CMK (cell line): Measurements from ENCODE around the gene ERCC8.
"Not testable (repeated sequence)": the region's sequence is repeated elsewhere in the genome, so short reads cannot be mapped to it uniquely, and the experiment has no call there.

Experiments used
- DNase-seq: peaks from one replicate; pipeline ENCODE4 v3.0.0-alpha.2; 2010; ENCODE audit warnings: low read depth

The ERCC8 gene

DNA sequence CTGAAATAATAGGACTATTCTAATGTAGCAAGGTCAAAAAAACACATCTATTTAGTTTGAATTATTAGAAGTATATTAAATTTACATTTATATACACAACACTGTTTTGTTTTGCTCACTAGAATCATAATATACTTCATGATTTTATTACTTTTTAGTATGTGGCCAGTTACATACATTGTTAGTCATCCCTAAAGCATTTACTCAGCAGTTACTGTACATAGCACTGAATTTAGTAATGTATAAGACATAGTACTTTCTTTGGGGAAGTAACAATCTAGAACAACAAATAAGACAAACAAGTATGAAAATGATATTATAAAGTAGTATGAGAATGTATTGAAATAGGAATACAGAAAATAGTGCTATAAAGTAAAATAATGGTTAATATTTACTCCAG lies 28.2 kb downstream of the ERCC8 start:
- no peak for DNase-seq

DNA sequence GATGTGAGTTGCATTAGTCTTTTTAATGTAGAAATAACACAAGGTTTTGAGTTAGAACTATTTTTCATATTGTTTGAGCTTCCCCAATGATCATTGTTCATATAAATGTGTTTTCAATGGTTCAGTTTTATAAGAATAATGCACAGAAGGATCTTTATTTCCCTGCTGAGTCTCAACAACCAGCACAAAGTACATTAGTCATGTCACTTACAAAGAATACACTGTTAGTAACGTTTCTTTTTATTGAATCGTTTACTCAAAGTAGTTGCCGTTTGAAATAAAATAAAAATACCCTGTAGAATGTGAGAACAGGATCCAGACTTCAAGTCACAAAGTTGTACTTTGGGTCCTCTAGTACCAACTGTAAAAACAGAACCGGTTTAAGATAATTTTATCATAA lies 41.5 kb downstream of the ERCC8 start:
- no peak for DNase-seq

GRCh38 chr5:60896991-60897390 lies 47.9 kb downstream of the ERCC8 start:
- no peak for DNase-seq

GRCh38 chr5:60893521-60893920 lies 51.3 kb downstream of the ERCC8 start:
- no peak for DNase-seq

- no peak for DNase-seq
These were observed 53.2 kb downstream of the ERCC8 start for GRCh38 chr5:60891667-60892066.

GRCh38 chr5:60888359-60889061 lies 56.4 kb downstream of the ERCC8 start:
- DNase-seq = no peak

GRCh38 chr5:60887746-60888145 lies 57.1 kb downstream of the ERCC8 start:
- no peak for DNase-seq

DNA sequence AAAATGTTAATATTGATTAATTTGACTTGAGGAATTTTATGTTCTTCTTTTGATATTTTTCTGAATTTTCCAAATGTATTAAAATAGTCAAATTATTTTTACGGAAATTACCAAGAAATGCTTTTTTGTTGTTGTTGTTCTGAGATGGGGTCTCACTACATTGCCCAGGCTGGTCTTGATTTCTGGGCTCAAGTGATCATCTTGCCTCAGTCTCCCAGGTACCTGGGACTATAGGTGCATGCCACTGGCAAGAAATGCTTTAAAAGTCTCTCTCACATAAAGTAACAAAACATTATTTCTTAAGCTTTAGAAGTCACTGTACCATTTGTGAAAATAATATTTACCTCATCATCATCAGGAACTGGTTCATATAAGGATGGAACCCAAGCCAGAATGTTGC lies 57.8 kb downstream of the ERCC8 start:
- DNase-seq = no peak

GRCh38 chr5:60886158-60886557 lies 58.7 kb downstream of the ERCC8 start:
- no peak for DNase-seq

DNA sequence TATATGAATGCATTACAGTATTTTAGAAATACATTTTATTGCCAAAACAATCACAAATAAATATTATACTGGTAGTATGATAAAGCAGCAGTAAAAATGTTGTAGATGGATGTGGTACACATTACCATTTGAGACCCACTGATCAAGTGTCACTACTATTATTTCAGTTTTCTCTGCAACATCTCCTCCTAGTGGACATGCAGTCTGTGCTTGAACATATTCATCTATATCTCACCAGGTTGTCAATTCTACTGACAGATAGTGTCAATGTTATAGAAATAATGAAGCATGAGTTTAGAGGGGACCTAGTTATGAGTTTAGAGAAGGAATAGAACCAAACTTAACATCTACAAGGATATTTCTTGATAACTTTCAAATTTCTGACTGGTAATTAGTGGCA lies 61.6 kb downstream of the ERCC8 start:
- DNase-seq = no peak

DNA sequence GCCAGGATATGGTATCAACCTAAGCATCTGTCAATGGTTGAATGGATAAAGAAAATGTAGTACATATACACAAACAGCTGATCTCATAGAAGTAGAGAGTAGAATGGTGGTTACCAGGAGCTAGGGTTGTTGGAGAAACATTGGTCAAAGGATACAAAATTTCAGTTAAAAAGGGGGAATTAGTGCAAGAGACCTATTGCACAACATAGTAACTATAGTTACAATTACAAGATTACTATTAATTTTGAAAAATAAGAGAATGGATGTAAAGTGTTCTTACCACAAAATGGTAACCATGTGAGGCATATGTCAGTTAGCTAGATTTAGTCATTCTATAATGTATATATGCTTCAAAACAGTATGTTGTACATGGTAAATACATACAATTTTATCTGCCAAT lies 72.0 kb downstream of the ERCC8 start:
- no peak for DNase-seq

GRCh38 chr5:60870857-60871256 lies 74.0 kb downstream of the ERCC8 start:
- DNase-seq = no peak

GRCh38 chr5:60860572-60860971 lies 84.3 kb downstream of the ERCC8 start:
- not testable (repeated sequence) for DNase-seq

GRCh38 chr5:60856066-60856465 lies 88.8 kb downstream of the ERCC8 start:
- DNase-seq = no peak

- no peak for DNase-seq
These were observed 91.9 kb downstream of the ERCC8 start for GRCh38 chr5:60852940-60853339.

GRCh38 chr5:60852317-60852716 lies 92.6 kb downstream of the ERCC8 start:
- no peak for DNase-seq

- no peak for DNase-seq
These were observed 93.2 kb downstream of the ERCC8 start for GRCh38 chr5:60851626-60852025.

DNA sequence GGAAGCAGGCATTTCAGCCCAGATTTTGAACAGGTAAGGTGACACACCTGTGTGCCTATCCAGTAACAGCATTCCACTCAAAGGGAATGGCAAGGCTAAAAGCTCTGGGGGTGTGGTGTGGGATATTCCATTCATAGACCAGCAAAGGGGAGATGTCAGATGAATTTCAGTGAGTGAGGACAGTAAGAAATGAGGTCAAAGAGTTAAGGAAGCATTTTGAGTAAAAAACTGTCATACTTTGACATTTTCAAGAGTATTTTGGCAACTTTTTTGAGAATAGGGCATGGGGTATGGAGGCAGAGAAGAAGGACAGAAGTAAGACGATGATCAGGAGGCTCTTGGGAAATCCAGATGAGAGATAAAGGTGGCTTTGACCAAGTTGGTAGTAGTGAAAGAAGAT lies 98.6 kb downstream of the ERCC8 start:
- DNase-seq = no peak

DNA sequence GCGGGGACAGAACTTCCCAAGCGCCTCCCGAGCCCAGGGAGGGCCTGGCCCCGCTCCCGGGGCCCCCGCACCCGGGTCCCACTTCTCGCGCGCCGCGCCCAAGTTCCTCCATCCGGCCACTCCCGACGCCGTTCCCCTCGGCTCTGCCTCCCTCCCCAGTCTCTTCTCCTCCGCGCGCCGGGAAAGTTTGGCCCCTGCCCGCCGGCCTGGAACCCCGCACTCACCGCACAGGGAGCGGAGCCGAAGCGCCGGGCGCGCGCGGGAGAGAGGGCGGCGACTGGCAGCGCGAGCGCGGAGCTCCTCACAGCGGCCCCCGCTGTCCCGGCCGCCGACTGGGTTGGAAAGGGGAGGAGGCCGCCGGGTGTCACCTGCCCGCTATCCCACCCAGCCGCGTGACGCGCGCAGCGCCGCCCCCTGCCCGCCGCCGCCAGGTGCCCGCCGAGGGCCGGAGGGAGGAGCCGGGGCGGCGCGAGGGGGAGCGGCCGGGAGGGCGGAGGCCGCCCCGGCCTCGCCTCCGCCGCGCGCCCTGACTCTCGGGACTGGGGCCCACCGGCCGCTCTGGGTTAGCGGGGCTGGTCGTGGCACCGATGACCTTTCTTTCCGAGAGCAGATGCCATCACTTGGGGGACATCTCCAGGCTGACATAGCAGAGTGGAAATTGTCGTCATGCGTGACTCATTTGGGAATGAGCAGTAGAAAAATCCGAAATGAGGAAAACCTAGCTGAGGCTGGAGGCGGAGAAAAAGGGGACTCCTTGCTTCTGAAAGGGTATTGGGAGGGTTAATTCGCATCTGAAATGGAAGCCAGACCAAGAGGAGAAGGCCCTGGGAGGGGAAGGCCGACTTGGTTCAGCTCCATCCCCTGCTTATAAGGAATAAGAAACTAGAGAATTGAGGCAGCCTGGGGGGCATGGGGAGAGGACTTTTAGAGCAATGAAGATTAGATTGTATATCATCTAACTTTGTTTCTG lies 100.6 kb downstream of the ERCC8 start, which contains the start of gene ELOVL7:
Gene ELOVL7, minus strand, starts transcription at position 334 of the 970 bp plus-strand sequence. CDS start 56,872 bp downstream, outside the sequence.
- DNase-seq = no peak

GRCh38 chr5:60843386-60843935 lies 101.4 kb downstream of the ERCC8 start:
- DNase-seq = no peak

DNA sequence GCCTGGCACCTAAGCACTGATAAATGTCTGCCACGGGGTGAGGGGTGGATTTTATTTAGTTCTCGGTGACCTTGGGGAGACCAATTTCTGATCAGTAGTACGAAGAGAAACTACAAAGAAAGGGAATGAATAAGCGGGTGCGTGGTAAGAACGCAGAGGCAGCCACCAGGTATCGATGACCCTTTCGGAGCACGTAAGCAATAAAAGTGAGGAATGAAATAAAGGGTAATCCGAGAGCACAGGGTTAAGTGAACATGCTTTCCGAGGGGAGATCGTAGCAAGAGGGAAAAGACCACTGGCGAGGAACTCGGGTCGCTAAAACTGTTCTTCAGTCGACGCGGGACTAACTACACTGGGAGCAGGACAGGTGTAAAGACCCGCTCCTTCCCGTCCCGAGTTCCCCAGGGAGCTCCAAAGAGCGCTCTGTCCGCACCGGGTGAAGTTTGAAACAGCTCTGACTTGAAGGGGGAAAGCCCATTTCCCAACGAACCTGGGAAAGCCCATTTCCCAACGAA lies 101.9 kb downstream of the ERCC8 start:
- no peak for DNase-seq

GRCh38 chr5:60841361-60841760 lies 103.5 kb downstream of the ERCC8 start:
- DNase-seq = no peak

DNA sequence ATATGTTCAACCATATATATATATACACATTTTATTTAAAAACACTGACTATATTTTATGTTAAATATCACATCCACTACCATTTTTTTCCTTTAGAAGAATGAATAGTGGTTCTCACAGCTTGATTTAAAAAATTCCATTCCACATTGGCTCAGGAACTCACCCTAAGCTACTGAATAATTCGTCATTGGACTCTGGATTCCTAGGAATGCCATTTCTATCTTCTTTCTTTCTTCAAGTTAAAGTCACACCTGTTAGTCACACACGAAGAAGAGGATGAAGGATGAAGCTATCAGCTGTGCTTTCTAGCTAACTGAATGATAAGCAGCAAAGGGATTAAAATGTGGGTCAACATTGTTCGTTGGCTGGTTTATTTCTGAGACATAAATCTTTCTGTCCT lies 108.7 kb downstream of the ERCC8 start:
- DNase-seq = no peak
